ENCODE measurements around the gene FHOD3. TPM values are rescaled to one million over a fixed set of nuclear protein-coding genes. Genes with fewer than 3 reads are reported as not detected.

FHOD3 gene
- total and polyA plus RNA-seq, 4 donors = 0.57 to 1.3 (median 1.2) TPM; not detected in 1

GRCh38 chr18:36401462-36401861 lies 103.9 kb downstream of the FHOD3 start (continued):
- TF ChIP-seq REST (IDR thresholded peaks at IDR 0.05) = no peak
- TF ChIP-seq HNF4A (conservative IDR thresholded peaks at IDR 0.05) = no peak
- no peak for TF ChIP-seq HNF4G (IDR thresholded peaks at IDR 0.05)
- no peak for TF ChIP-seq NR2F2 (IDR thresholded peaks at IDR 0.05)
- no peak for TF ChIP-seq YY1 (IDR thresholded peaks at IDR 0.05)

- Histone ChIP-seq H3K36me3 (ENCODE audit: control insufficient read depth in 4 of 4, insufficient read depth in 3 of 4, low read depth in 1 of 4, low read length in 3 of 4) (peaks cover 0 to 1% (median 0%) of the 10 kb centered on the region in 4 donors), H3K4me1 (ENCODE audit: control insufficient read depth in 4 of 4, insufficient read depth in 4 of 4, low read length in 3 of 4) (no peaks in the 10 kb centered on the region), H3K9ac (ENCODE audit: low read depth in 1 of 2, low read length in 2 of 2) (no peak overlapping the region), H3K27ac (ENCODE audit: low read depth in 1 of 2, low read length in 2 of 2) (no peak overlapping the region), H3K27me3 (ENCODE audit: control insufficient read depth in 4 of 4, insufficient read depth in 4 of 4, low read length in 3 of 4) (no peaks in the 10 kb centered on the region), H3K9me3 (ENCODE audit: control insufficient read depth in 4 of 4, low read length in 3 of 4) (no peaks in the 10 kb centered on the region), H3K4me3 (ENCODE audit: low read depth in 1 of 3, low read length in 3 of 3) (no peak overlapping the region)
- no peak for TF ChIP-seq RXRA (IDR thresholded peaks at IDR 0.05)
- no peak for TF ChIP-seq FOXA1 (IDR thresholded peaks at IDR 0.05)
- no peak for TF ChIP-seq SP1 (IDR thresholded peaks at IDR 0.05)
- no peak for TF ChIP-seq YY1 (IDR thresholded peaks at IDR 0.05)
- TF ChIP-seq REST (IDR thresholded peaks at IDR 0.05) = no peak
- no peak for TF ChIP-seq ZBTB33 (IDR thresholded peaks at IDR 0.05)
- no peak for TF ChIP-seq FOXA2 (IDR thresholded peaks at IDR 0.05)
- no peak for TF ChIP-seq JUND (IDR thresholded peaks at IDR 0.05)
- TF ChIP-seq HNF4A (conservative IDR thresholded peaks at IDR 0.05) = no peak
- no peak for TF ChIP-seq ATF3 (IDR thresholded peaks at IDR 0.05)
- TF ChIP-seq CTCF (IDR thresholded peaks at IDR 0.05; ENCODE audit: low read depth, low read length, missing input control) = no peak
- TF ChIP-seq NR2F2 (IDR thresholded peaks at IDR 0.05) = no peak
- no peak for TF ChIP-seq EGR1 (IDR thresholded peaks at IDR 0.05; ENCODE audit: low read depth in 2 of 2)
- no peak for TF ChIP-seq HNF4G (IDR thresholded peaks at IDR 0.05)
- no peak for TF ChIP-seq MAX (IDR thresholded peaks at IDR 0.05)
- 83% methylated on average over 8 of the region's 8 CpGs for WGBS
- DNase-seq (ENCODE audit: low spot score) = no peak
These were observed 105.4 kb downstream of the FHOD3 start for GRCh38 chr18:36402765-36403396.
